Measurements from ENCODE around the gene ZKSCAN7.

DNA sequence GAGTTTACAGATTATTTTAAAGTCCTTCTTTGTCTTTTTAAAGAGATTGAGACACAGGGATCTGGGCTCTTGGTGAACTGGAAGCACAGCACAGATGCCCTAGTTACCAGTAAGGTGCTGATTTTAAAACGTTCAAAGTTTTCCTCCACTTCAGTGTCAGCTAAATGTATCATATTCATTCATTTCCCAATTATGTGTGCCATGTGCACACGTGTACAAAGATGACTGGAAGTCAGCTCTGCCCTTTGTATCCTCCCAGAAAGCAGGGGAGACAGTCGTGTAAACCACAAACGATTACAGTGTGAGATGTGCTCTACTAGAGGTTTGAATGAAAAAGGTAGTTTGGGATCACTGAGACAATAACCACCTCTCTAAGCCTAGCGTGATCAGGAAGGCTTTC lies 730 bp downstream of the ZKSCAN7 start:
- TF ChIP-seq, protein P1, sequence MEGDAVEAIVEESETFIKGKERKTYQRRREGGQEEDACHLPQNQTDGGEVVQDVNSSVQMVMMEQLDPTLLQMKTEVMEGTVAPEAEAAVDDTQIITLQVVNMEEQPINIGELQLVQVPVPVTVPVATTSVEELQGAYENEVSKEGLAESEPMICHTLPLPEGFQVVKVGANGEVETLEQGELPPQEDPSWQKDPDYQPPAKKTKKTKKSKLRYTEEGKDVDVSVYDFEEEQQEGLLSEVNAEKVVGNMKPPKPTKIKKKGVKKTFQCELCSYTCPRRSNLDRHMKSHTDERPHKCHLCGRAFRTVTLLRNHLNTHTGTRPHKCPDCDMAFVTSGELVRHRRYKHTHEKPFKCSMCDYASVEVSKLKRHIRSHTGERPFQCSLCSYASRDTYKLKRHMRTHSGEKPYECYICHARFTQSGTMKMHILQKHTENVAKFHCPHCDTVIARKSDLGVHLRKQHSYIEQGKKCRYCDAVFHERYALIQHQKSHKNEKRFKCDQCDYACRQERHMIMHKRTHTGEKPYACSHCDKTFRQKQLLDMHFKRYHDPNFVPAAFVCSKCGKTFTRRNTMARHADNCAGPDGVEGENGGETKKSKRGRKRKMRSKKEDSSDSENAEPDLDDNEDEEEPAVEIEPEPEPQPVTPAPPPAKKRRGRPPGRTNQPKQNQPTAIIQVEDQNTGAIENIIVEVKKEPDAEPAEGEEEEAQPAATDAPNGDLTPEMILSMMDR (optimal IDR thresholded peaks at IDR 0.05 in 1 of 3, IDR thresholded peaks at IDR 0.05 in 1 of 3, conservative IDR thresholded peaks at IDR 0.05 in 1 of 3; ENCODE audit: extremely low read depth in 1 of 3, insufficient read depth in 2 of 3, low read length in 3 of 3): no peak
- TF ChIP-seq EZH2 (IDR thresholded peaks at IDR 0.05; ENCODE audit: low read length): no peak

Data from keratinocyte (primary cell).